Body of pancreas (tissue), 4 donors: ENCODE measurements around the gene C2CD5.

Experiments
- CTCF ChIP-seq, 7 experiments: fragments of 450-650 bp in 4 of 7; fragments of 200-600 bp in 3 of 7; sonication (generic) in 3 of 7; IDR thresholded peaks; one replicate each; pipeline ENCODE4 v1.5.1; 2016 to 2019; ENCODE audit warnings: antibody characterized with exemption in 7 of 7
- POLR2A ChIP-seq, 3 donors: fragments of 450-650 bp; IDR thresholded peaks; one replicate each; pipeline ENCODE4 v1.6.1; 2016; ENCODE audit warnings: antibody characterized with exemption in 3 of 3, mild to moderate bottlenecking in 2 of 3

GRCh38 chr12:22491034-22491433 lies 53.3 kb downstream of the C2CD5 start:
- TF ChIP-seq CTCF (IDR thresholded peaks at IDR 0.05) (no peak), POLR2A (IDR thresholded peaks at IDR 0.05) (no peak)
